Vagina (tissue), 2 donors: ENCODE results near the gene CCNY. TPM values are rescaled to one million over a fixed set of nuclear protein-coding genes. Genes with fewer than 3 reads are reported as not detected.

ENCODE experiments used
- DNase-seq, 2 donors: peaks; one replicate each; pipeline ENCODE4 v3.0.0-alpha.2; 2017; ENCODE audit errors: extremely low spot score in 2 of 2
- H3K27ac ChIP-seq: fragments of 200-600 bp; sonication (generic); one replicate; pipeline ENCODE4 v1.5.1; 2019
- H3K27me3 ChIP-seq: fragments of 200-600 bp; sonication (generic); one replicate; pipeline ENCODE4 v1.5.1; 2019
- H3K36me3 ChIP-seq, 2 donors: fragments of 200-600 bp; sonication (generic); one replicate each; pipeline ENCODE4 v1.5.1; 2017 to 2019
- H3K4me1 ChIP-seq: fragments of 200-600 bp; sonication (generic); one replicate; pipeline ENCODE4 v1.5.1; 2019
- H3K4me3 ChIP-seq, 2 donors: fragments of 200-600 bp; sonication (generic); 1 replicate in 1 of 2; 2 replicates in 1 of 2; pipeline ENCODE4 v1.5.1; 2016 to 2019
- H3K9me3 ChIP-seq: fragments of 200-600 bp; sonication (generic); one replicate; pipeline ENCODE4 v1.5.1; 2019
- CTCF ChIP-seq, 3 experiments: fragments of 450-650 bp in 2 of 3; fragments of 200-600 bp in 1 of 3; sonication (generic) in 1 of 3; IDR thresholded peaks; one replicate each; pipeline ENCODE4 v1.5.1; 2017 to 2019; ENCODE audit warnings: antibody characterized with exemption in 3 of 3, mild to moderate bottlenecking in 2 of 3, moderate library complexity in 2 of 3
- POLR2A ChIP-seq, 2 donors: fragments of 450-650 bp; IDR thresholded peaks; one replicate each; pipeline ENCODE4 v1.6.1; 2017; ENCODE audit warnings: antibody characterized with exemption in 2 of 2, mild to moderate bottlenecking in 2 of 2, moderate library complexity in 2 of 2
- POLR2AphosphoS5 ChIP-seq, 2 donors: sonication (generic); formaldehyde crosslinking; IDR thresholded peaks; one replicate each; pipeline ENCODE4 v1.9.0; 2017; ENCODE audit warnings: antibody characterized with exemption in 2 of 2, mild to moderate bottlenecking in 2 of 2, low read depth in 1 of 2; ENCODE audit not compliant: insufficient read depth in 1 of 2
- intact Hi-C: fragments of 100-400 bp; cut with DNase I; formaldehyde crosslinking; loops from one replicate; pipeline ENCODE4 v1.15.1; 2023
- total RNA-seq: library from RNA; depleted of rRNA; stranded (reverse); fragments of >200 nt; gene quantifications from one replicate; pipeline ENCODE4 v1.2.3, GENCODE V29; 2016

The CCNY gene
- total RNA-seq, 1 donor from 2014 or later = 28.5 TPM

DNA sequence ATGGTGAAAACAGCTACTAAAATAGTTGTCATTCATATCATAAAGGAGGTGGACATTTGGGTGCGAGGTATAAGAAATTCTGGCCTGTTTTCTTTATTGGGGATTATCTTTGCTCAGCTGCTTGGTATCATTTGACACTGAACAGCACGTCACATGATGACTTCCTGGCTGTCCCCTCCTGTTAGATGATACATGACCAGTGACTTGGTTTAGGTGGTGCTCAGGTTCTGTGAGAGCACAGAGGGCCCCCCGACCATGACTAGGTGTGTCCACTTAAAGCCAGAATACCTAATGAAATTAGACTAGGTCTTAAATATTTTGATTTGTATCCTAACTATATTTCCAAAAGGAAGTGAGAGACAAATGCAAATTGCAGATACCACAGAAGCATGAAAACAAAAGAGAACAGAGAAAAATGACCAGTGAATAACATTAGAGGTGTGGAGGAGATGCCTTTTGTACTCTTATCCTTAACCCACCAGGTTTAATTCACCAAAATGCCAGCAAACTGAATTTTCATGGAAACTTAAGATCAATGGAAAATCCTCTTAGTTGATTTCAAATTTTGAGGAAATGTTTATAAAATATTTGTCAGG is 218.2 kb downstream of the CCNY start:
- intact Hi-C loops = no loop called here
- H3K9me3 ChIP-seq = no peaks in the 10 kb centered on the region
- H3K27ac ChIP-seq = no peak overlapping the region
- H3K4me1 ChIP-seq = no peaks in the 10 kb centered on the region
- TF ChIP-seq POLR2A (IDR thresholded peaks at IDR 0.05) (no peak), POLR2AphosphoS5 (IDR thresholded peaks at IDR 0.05; ENCODE audit: insufficient read depth in 1 of 2, low read depth in 1 of 2) (no peak), CTCF (IDR thresholded peaks at IDR 0.05) (no peak)
- no peak overlapping the region for H3K4me3 ChIP-seq
- no peak for DNase-seq
- H3K27me3 ChIP-seq = no peaks in the 10 kb centered on the region
- peaks cover 0 to 12% of the 10 kb centered on the region in 2 donors for H3K36me3 ChIP-seq

- Histone ChIP-seq H3K36me3 (peaks cover 0 to 12% of the 10 kb centered on the region in 2 donors), H3K4me1 (no peaks in the 10 kb centered on the region), H3K4me3 (no peak overlapping the region), H3K27ac (no peak overlapping the region), H3K27me3 (no peaks in the 10 kb centered on the region), H3K9me3 (no peaks in the 10 kb centered on the region)
- intact Hi-C loops = no loop called here
- DNase-seq = no peak
- TF ChIP-seq POLR2A (IDR thresholded peaks at IDR 0.05) (no peak), POLR2AphosphoS5 (IDR thresholded peaks at IDR 0.05; ENCODE audit: insufficient read depth in 1 of 2, low read depth in 1 of 2) (no peak), CTCF (IDR thresholded peaks at IDR 0.05) (no peak)
Measured at GRCh38 chr10:35555962-35556930, 219.9 kb downstream of the CCNY start.

GRCh38 chr10:35558276-35558675 is 222.0 kb downstream of the CCNY start:
- no peak for DNase-seq
- intact Hi-C loops = no loop called here
- Histone ChIP-seq H3K27me3 (no peaks in the 10 kb centered on the region), H3K4me3 (no peak overlapping the region), H3K9me3 (no peaks in the 10 kb centered on the region), H3K27ac (no peak overlapping the region), H3K36me3 (peaks cover 0 to 8% of the 10 kb centered on the region in 2 donors), H3K4me1 (no peaks in the 10 kb centered on the region)
- TF ChIP-seq CTCF (IDR thresholded peaks at IDR 0.05) (no peak), POLR2A (IDR thresholded peaks at IDR 0.05) (no peak), POLR2AphosphoS5 (IDR thresholded peaks at IDR 0.05; ENCODE audit: insufficient read depth in 1 of 2, low read depth in 1 of 2) (no peak)

DNA sequence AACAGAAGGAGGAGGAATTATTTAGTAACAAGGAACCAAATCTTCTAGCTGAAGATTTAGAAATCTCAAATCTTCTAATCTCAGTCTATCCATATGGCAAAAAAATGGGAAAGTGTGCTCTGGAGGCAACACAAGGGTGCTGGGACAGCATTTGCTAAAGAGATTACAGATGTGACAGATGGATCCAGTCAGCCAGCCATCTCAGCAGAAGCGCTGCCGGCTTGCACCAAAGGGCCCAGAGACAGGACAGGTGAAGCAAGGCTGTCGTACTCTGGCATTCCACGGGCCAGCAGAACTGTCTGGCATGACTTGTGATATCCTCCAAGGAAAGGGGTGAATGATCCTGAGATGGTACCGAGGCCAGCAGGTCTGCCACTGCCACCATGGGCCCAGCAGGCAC is 223.1 kb downstream of the CCNY start:
- no peaks in the 10 kb centered on the region for H3K4me1 ChIP-seq
- H3K27ac ChIP-seq = no peak overlapping the region
- no peaks in the 10 kb centered on the region for H3K36me3 ChIP-seq
- intact Hi-C loops = no loop called here
- no peaks in the 10 kb centered on the region for H3K27me3 ChIP-seq
- no peak for DNase-seq
- no peak overlapping the region for H3K4me3 ChIP-seq
- TF ChIP-seq POLR2A (IDR thresholded peaks at IDR 0.05) (no peak), CTCF (IDR thresholded peaks at IDR 0.05) (no peak), POLR2AphosphoS5 (IDR thresholded peaks at IDR 0.05; ENCODE audit: insufficient read depth in 1 of 2, low read depth in 1 of 2) (no peak)
- H3K9me3 ChIP-seq = no peaks in the 10 kb centered on the region
